HG03097 (cell line): ENCODE measurements around the gene SPIN2B.
A peak's percentile ranks its signal among the peaks of the same experiment; 100 is the strongest.
"Not testable (repeated sequence)": the region's sequence is repeated elsewhere in the genome, so short reads cannot be mapped to it uniquely, and the experiment has no call there.

Experiments
- ATAC-seq: cut with Tn5 transposase; IDR thresholded peaks from one replicate; pipeline ENCODE4 v1.9.1; 2021; ENCODE audit not compliant: unreplicated experiment, low FRiP score

SPIN2B gene

DNA sequence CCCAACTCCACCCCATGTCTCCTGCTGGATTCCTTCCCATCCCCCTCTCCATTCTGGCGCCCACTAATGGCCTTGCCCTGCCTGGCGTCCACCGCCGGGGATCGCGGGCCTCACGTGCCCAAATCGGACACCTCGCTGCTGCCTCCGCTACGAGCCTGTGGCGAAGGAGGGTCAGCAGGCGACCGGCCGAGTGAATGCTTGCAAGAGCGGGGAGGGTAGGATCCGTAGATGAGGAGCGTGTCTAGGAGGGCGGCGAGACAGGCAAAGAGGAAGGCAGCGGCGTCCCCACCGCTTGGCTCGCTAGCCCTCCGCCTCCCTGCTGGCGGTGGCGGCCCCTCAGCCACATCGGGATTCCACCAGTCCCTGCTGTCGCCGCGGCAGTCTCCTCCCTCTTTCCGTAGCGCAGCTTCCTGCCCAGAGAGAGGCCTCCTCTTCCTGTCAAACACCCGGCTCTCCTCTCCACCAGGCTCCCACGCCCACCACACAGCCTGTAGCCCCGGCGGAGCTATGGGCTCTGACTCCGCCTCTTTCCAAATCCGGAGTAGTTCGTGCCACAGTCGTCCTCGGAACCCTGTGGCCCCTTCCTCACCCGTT is at the start of gene SPIN2B:
TSS of gene SPIN2B (minus strand) at position 387 of the 594 bp plus-strand sequence.
- peak; percentile 100 for ATAC-seq

GRCh38 chrX:57156397-57157049 is 35.2 kb upstream of the SPIN2B start:
- ATAC-seq, result no peak

GRCh38 chrX:57155171-57155570 is 33.8 kb upstream of the SPIN2B start:
- ATAC-seq, result no peak

DNA sequence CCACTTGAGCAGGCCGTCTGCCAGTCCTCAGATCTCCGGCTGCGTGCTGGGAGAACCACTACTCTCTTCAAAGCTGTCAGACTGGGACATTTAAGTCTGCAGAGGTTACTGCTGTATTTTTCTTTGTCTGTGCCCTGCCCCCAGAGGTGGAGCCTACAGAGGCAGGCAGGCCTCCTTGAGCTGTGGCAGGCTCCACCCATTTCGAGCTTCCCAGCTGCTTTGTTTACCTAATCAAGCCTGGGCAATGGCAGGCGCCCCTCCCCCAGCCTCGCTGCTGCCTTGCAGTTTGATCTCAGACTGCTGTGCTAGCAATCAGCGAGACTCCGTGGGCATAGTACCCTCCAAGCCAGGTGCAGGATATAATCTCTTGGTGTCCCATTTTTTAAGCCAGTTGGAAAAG is 30.9 kb upstream of the SPIN2B start:
- ATAC-seq, result not testable (repeated sequence)

- ATAC-seq, result no peak
These were observed 17.3 kb upstream of the SPIN2B start for GRCh38 chrX:57138674-57139073.

- ATAC-seq, result no peak
These were observed 16.2 kb upstream of the SPIN2B start for GRCh38 chrX:57137501-57137900.

- ATAC-seq, result not testable (repeated sequence)
These were observed 15.7 kb upstream of the SPIN2B start, which contains the start of gene SPIN2A for GRCh38 chrX:57137073-57137472. Gene SPIN2A, minus strand, starts transcription at chrX:57137397. Its CDS starts 800 bp downstream, at chrX:57136597.

DNA sequence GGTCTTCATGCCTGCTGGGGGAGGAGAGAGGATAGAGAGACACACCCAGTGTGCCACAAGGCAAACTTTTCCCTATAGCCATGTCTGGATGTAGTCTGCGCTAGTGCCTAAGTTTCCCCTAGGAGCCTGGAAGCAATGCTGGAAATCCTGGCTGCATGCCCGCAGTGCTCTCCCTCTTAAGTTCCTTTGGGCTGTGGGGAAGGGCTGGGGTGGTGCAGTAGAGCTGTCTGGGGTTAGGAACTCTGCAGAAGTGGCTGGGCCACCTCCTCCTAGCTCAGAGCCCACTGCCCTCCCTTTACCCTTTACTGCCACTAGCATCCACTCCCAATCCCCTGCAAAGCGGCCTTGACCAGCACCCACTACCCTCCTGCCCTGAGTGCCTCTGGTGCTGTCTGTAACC is 15.2 kb upstream of the SPIN2B start:
- not testable (repeated sequence) for ATAC-seq

GRCh38 chrX:57135287-57135686 is 13.9 kb upstream of the SPIN2B start:
- no peak for ATAC-seq

GRCh38 chrX:57134702-57135101 is 13.4 kb upstream of the SPIN2B start:
- ATAC-seq, result no peak

DNA sequence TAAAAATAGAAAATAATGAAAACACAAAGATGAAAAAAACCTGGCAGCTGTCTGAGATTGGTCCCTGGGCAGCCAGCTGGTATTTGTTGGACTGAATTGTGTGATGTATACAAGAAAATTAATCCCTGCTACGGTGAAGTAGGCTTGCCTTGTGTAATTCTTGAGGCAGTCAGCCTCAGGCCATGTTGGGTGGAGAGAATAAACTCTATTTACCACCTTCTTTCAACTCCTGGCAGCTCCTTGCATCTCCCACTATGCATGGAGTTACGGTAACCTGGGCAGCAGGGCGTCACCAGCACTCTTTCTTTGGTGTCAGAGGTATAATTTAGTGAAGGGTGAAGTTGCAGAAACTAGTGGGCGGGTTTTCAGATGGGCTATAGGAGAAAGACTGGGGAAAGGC is 12.4 kb upstream of the SPIN2B start:
- ATAC-seq, result no peak

GRCh38 chrX:57133284-57133683 is 11.9 kb upstream of the SPIN2B start:
- ATAC-seq, result not testable (repeated sequence)

DNA sequence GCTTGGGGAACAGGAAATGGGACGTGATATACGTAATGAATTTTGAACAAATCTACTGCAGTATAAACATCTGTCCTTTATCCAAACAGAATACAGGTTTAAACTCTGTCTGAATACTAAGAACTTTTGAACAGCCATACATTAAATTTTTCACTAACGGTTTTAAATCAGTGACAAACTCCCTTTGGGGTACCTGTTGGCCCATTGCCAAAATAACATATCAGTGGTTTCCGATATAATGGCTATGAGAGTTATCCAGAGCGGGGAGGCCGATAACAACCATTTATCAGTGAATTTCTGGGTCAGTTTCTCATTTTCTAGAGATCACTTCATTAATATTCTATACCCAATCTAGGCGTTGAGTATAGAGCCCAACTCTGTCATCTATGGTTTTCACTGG is 10.7 kb upstream of the SPIN2B start:
- no peak for ATAC-seq

- no peak for ATAC-seq
These were observed 468 bp upstream of the SPIN2B start for GRCh38 chrX:57121816-57122215.

DNA sequence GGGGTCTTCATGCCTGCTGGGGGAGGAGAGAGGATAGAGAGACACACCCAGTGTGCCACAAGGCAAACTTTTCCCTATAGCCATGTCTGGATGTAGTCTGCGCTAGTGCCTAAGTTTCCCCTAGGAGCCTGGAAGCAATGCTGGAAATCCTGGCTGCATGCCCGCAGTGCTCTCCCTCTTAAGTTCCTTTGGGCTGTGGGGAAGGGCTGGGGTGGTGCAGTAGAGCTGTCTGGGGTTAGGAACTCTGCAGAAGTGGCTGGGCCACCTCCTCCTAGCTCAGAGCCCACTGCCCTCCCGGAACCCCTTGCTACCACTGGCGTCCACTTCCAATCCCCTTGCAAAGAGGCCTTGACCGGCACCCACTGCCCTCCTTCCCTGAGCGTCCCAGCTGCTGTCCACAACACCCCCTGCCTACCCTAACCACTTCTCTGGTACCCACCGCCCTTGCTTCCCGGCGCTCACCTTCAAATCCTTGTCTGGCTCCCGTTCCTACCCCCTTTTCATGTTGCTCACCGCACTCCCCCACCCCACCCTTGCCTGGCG is 658 bp downstream of the SPIN2B start:
- not testable (repeated sequence) for ATAC-seq

DNA sequence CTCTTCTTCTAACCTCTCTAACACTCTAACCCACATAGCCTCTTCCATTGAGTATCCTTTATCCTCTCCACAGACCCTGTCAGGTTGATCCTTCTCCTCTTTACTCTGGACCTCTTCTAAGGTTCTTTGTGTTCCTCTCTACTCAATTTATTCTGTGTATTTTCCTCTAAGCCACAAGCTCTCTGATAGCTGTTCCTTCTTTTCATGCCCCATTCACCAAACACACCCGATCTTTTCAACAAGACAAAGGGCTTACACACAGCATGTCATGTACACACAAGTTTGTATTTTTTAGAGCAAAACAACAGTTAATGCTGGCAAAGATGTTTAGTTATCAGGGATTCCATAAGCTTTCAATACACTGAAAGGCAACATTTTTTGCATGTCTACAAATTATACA is 1.9 kb downstream of the SPIN2B start:
- no peak for ATAC-seq

DNA sequence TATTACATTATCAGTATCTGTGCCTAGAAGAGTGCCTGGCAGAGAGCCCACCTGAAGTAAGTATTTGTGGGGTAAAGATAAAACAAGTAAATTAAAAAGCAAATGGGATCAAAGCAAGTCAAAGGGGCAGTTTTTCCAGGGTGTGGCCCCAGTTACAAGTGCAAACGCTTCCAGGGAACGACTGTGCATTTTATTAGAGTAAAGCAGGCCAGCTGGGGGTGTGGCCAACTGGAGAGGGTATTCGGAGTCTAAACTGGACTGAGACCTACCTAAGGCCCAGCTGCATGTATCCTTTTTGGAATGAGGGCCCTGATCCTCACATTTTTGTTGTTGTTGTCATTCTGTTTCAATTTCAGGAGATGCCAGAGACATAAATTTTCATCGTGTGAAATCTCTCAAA is 3.8 kb downstream of the SPIN2B start:
- ATAC-seq, result not testable (repeated sequence)

GRCh38 chrX:57104921-57105398 is 16.4 kb downstream of the SPIN2B start:
- no peak for ATAC-seq

DNA sequence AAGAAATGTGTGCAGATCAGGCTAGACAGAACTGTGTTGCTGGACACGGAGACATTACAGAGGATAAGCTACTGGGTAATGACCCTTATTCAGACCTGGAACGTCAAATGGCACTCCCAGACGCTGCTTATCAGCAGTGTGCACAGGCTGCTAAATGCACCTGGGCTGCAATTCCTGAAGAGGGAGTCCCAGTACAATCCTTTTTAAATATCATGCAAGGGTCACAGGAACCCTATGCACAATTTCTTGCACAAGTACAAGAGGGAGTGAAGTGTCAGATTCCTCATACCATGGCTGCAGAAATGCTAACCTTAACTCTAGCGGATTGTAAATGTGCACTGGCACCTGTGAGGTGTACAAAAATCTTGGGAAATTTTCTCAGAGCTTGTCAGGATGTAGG is 16.9 kb downstream of the SPIN2B start:
- ATAC-seq, result no peak

GRCh38 chrX:57103489-57103888 is 17.9 kb downstream of the SPIN2B start:
- no peak for ATAC-seq

DNA sequence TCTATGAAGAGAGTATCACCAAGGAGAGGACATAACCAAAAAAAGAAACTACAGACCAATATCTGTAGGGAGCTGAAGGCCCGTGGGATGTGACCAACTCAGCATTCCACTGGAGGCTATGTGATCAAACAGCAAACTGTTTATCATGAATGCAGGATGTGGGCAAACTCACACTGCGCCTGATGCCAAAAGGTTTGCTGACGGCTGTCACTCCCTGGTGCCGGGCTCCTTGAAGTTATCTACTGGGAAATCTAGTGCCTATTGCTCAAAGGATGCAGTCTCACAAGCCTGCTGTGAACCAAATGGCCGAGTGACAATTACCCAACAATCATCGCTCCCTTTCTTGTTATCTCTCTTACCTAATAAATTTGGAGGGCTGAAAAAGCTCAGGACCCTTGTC is 18.4 kb downstream of the SPIN2B start:
- ATAC-seq, result not testable (repeated sequence)

GRCh38 chrX:57083143-57083542 is 38.2 kb downstream of the SPIN2B start:
- no peak for ATAC-seq
